A549 (cell line): ENCODE measurements around the gene FUT8.

Experiments
- BHLHE40 ChIP-seq: IDR thresholded peaks from 2 replicates; pipeline ENCODE4 v1.6.1; 2012; ENCODE audit warnings: low read depth, low read length, inconsistent platforms
- EP300 ChIP-seq, 2 experiments: fragments of >200 bp; sonication (Bioruptor Twin); formaldehyde crosslinking; IDR thresholded peaks; 2 replicates in 1 of 2; 3 replicates in 1 of 2; pipeline ENCODE4 v1.6.1; 2016 to 2017
- KDM1A ChIP-seq: fragments of 200-600 bp; sonication (generic); IDR thresholded peaks from 2 replicates; pipeline ENCODE4 v1.6.1; 2016; ENCODE audit warnings: low read depth, mild to moderate bottlenecking
- KDM5A ChIP-seq: fragments of 200-600 bp; sonication (generic); IDR thresholded peaks from 2 replicates; pipeline ENCODE4 v1.6.1; 2016; ENCODE audit warnings: antibody characterized with exemption, mild to moderate bottlenecking
- MAFK ChIP-seq: fragments of 450-650 bp; IDR thresholded peaks from 2 replicates; pipeline ENCODE4 v1.6.1; 2014; ENCODE audit not compliant: partially characterized antibody
- MYC ChIP-seq: IDR thresholded peaks from 2 replicates; pipeline ENCODE4 v1.6.1; 2012; ENCODE audit warnings: mild to moderate bottlenecking, inconsistent platforms, low read length, improper control_type of control experiment, borderline replicate concordance
- NFE2L2 ChIP-seq: fragments of 150-350 bp; conservative IDR thresholded peaks from 2 replicates; pipeline ENCODE4 v1.6.1; 2014; ENCODE audit warnings: low read length
- POLR2A ChIP-seq: IDR thresholded peaks from 2 replicates; pipeline ENCODE4 v1.6.1; 2012; ENCODE audit warnings: mild to moderate bottlenecking, low read length
- RFX5 ChIP-seq: fragments of 450-650 bp; IDR thresholded peaks from 2 replicates; pipeline ENCODE4 v1.7.1; 2014; ENCODE audit warnings: antibody characterized with exemption, mild to moderate bottlenecking, moderate library complexity
- SMC3 ChIP-seq: fragments of >200 bp; sonication (Bioruptor Twin); formaldehyde crosslinking; IDR thresholded peaks from 3 replicates; pipeline ENCODE4 v1.6.1; 2018; ENCODE audit warnings: inconsistent platforms
- TP53 ChIP-seq: fragments of 250-450 bp; sonication (Bioruptor Pico); IDR thresholded peaks from 2 replicates; pipeline ENCODE4 v1.5.0; 2021; ENCODE audit warnings: mild to moderate bottlenecking, moderate library complexity
- TF ChIP-seq, protein P1 (sequence below): fragments of >200 bp; sonication (Bioruptor Twin); formaldehyde crosslinking; IDR thresholded peaks from 3 replicates; pipeline ENCODE4 v1.5.1; 2016
- TF ChIP-seq, protein P2 (sequence below): IDR thresholded peaks from 2 replicates; pipeline ENCODE4 v1.6.1; 2012

DNA sequence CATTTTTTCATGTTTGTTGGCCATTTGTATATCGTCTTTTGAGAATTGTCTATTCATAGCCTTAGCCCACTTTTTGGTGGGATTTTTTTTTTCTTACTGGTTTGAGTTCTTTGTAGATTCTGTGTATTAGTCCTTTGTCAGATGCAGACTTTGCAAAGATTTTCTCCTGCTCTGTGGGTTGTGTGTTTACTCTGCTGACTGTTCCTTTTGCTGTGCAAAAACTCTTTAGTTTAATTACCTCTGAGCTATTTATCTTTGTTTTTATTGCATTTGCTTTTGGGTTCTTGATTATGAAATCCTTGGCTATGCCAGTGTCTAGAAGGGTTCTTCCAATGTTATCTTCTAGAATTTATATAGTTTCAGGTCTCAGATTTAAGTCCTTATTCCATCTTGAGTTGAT is 220.0 kb downstream of the FUT8 start:
- TF ChIP-seq KDM1A, result no peak
- TF ChIP-seq MAFK, result no peak
- TF ChIP-seq, protein P1, sequence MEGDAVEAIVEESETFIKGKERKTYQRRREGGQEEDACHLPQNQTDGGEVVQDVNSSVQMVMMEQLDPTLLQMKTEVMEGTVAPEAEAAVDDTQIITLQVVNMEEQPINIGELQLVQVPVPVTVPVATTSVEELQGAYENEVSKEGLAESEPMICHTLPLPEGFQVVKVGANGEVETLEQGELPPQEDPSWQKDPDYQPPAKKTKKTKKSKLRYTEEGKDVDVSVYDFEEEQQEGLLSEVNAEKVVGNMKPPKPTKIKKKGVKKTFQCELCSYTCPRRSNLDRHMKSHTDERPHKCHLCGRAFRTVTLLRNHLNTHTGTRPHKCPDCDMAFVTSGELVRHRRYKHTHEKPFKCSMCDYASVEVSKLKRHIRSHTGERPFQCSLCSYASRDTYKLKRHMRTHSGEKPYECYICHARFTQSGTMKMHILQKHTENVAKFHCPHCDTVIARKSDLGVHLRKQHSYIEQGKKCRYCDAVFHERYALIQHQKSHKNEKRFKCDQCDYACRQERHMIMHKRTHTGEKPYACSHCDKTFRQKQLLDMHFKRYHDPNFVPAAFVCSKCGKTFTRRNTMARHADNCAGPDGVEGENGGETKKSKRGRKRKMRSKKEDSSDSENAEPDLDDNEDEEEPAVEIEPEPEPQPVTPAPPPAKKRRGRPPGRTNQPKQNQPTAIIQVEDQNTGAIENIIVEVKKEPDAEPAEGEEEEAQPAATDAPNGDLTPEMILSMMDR, result no peak
- no peak for TF ChIP-seq BHLHE40
- TF ChIP-seq POLR2A, result no peak
- no peak for TF ChIP-seq TP53 (CRISPR knock-in tag)
- TF ChIP-seq RFX5, result no peak
- no peak for TF ChIP-seq EP300 (IDR thresholded peaks at IDR 0.05)
- TF ChIP-seq SMC3, result no peak
- TF ChIP-seq, protein P2, sequence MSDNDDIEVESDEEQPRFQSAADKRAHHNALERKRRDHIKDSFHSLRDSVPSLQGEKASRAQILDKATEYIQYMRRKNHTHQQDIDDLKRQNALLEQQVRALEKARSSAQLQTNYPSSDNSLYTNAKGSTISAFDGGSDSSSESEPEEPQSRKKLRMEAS, result no peak
- TF ChIP-seq NFE2L2, result no peak
- TF ChIP-seq MYC, result no peak
- TF ChIP-seq KDM5A, result no peak
